SK-N-SH (cell line): Measurements from ENCODE around the gene TNFRSF1A.

Experiments used
- EP300 ChIP-seq, 2 experiments: IDR thresholded peaks; 2 replicates each; pipeline versions ENCODE4 v1.4.0 to v1.6.1; 2012; ENCODE audit warnings: borderline replicate concordance in 1 of 2, low read depth in 1 of 2, low read length in 1 of 2
- GATA2 ChIP-seq: sonication (generic); formaldehyde crosslinking; IDR thresholded peaks from 2 replicates; pipeline ENCODE4 v1.5.0; 2020; ENCODE audit warnings: mild to moderate bottlenecking, missing genetic modification reagents
- MXI1 ChIP-seq: IDR thresholded peaks from 2 replicates; pipeline ENCODE4 v1.6.1; 2012; ENCODE audit warnings: mild to moderate bottlenecking, low read depth, low read length, improper control_type of control experiment
- NFIC ChIP-seq: IDR thresholded peaks from 2 replicates; pipeline ENCODE4 v1.4.0; 2012; ENCODE audit warnings: borderline replicate concordance
- RFX5 ChIP-seq: IDR thresholded peaks from 2 replicates; pipeline ENCODE4 v1.6.1; 2012; ENCODE audit warnings: mild to moderate bottlenecking, improper control_type of control experiment, low read length
- TAF1 ChIP-seq: IDR thresholded peaks from 2 replicates; pipeline ENCODE4 v1.6.1; 2012; ENCODE audit warnings: low read depth, mild to moderate bottlenecking, low read length, moderate library complexity, borderline replicate concordance
- TCF12 ChIP-seq: IDR thresholded peaks from 2 replicates; pipeline ENCODE4 v1.4.0; 2012
- ZBTB33 ChIP-seq: IDR thresholded peaks from 2 replicates; pipeline ENCODE4 v1.4.0; 2012; ENCODE audit warnings: low read depth, borderline replicate concordance
- TF ChIP-seq, protein P1 (sequence below): fragments of 200-600 bp; sonication (generic); IDR thresholded peaks from 2 replicates; pipeline ENCODE4 v1.6.1; 2017; ENCODE audit warnings: antibody characterized with exemption, mild to moderate bottlenecking, moderate library complexity
- TF ChIP-seq, protein P2 (sequence below): fragments of 150-350 bp; IDR thresholded peaks from 2 replicates; pipeline ENCODE4 v1.6.1; 2017; ENCODE audit warnings: antibody characterized with exemption, low read length, low read depth, borderline replicate concordance

GRCh38 chr12:6294156-6295093 lies 47.5 kb downstream of the TNFRSF1A start:
- TF ChIP-seq RFX5, result no peak
- TF ChIP-seq, protein P1, sequence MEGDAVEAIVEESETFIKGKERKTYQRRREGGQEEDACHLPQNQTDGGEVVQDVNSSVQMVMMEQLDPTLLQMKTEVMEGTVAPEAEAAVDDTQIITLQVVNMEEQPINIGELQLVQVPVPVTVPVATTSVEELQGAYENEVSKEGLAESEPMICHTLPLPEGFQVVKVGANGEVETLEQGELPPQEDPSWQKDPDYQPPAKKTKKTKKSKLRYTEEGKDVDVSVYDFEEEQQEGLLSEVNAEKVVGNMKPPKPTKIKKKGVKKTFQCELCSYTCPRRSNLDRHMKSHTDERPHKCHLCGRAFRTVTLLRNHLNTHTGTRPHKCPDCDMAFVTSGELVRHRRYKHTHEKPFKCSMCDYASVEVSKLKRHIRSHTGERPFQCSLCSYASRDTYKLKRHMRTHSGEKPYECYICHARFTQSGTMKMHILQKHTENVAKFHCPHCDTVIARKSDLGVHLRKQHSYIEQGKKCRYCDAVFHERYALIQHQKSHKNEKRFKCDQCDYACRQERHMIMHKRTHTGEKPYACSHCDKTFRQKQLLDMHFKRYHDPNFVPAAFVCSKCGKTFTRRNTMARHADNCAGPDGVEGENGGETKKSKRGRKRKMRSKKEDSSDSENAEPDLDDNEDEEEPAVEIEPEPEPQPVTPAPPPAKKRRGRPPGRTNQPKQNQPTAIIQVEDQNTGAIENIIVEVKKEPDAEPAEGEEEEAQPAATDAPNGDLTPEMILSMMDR, result no peak
- no peak for TF ChIP-seq MXI1
- TF ChIP-seq, protein P2, sequence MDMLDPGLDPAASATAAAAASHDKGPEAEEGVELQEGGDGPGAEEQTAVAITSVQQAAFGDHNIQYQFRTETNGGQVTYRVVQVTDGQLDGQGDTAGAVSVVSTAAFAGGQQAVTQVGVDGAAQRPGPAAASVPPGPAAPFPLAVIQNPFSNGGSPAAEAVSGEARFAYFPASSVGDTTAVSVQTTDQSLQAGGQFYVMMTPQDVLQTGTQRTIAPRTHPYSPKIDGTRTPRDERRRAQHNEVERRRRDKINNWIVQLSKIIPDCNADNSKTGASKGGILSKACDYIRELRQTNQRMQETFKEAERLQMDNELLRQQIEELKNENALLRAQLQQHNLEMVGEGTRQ, result no peak
- TF ChIP-seq TAF1, result no peak
- TF ChIP-seq EP300 (IDR thresholded peaks at IDR 0.05; ENCODE audit: borderline replicate concordance in 1 of 2, low read depth in 1 of 2, low read length in 1 of 2), result no peak
- no peak for TF ChIP-seq NFIC
- TF ChIP-seq GATA2 (CRISPR knock-in tag), result no peak
- TF ChIP-seq TCF12, result no peak
- TF ChIP-seq ZBTB33, result no peak
